ENCODE data around the gene SERTAD4. TPM values are rescaled to one million over a fixed set of nuclear protein-coding genes. Genes with fewer than 3 reads are reported as not detected.
"Not testable (repeated sequence)": the region's sequence is repeated elsewhere in the genome, so short reads cannot be mapped to it uniquely, and the experiment has no call there.

Gene SERTAD4
- 22.0 and 22.1 TPM in 2 replicates for polyA plus RNA-seq (2013)

DNA sequence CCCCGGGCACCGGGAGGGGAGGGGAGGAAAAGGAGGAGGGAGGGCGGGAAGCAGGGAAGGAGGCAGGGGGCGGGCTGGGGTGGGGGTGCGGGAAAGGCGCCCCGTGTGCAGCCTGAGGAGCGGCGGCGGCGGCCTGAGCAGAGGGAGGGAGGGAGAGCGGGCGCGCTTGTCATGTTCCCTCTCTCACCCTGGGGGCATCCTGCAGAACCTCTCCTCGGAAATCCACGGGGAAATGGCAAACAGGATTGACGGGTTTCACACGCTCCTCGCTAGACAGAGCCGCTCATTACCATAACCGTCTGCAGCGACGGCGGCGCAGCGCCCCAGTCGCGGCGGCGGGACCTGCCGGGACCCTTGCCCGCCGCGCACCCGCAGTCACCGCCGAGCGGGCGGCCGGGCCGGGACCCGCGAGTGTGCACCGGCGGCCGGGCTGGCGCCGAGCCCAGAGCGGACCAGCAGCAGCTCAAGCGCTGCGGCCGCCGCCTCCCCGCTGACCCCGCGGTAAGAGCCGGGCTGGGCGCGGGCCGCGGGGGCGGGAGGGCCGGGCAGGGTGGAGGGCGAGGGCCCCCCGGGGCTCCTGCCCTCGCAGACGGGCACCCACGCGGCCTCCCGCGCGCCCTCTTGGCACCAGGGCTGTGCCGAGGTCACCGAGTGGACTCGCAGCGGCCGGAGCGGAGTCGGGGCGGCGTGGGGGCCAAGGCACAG is at the start of gene SERTAD4:
Gene SERTAD4 (plus strand): TSS at position 286 of the 705 bp plus-strand sequence. CDS start 5,165 bp downstream, outside the sequence.
- Histone ChIP-seq H2AFZ (ENCODE audit: insufficient read depth, low read length, poor library complexity) (peak within 1 kb of the TSS; percentile 66), H2AK5ac (ENCODE audit: low read length) (peak within 1 kb of the TSS; percentile 91), H3K4ac (ENCODE audit: low read depth, low read length) (peak within 1 kb of the TSS; percentile 87), H3K79me2 (ENCODE audit: control insufficient read depth, insufficient read depth, low read length, poor library complexity) (peaks cover 8% of the 10 kb centered on the region), H3K4me2 (ENCODE audit: low read length) (peak within 1 kb of the TSS; percentile 87), H3K36me3 (ENCODE audit: control insufficient read depth in 1 of 2, insufficient read depth in 2 of 2, low read length in 2 of 2) (peaks cover 2 to 3% of the 10 kb centered on the region in 2 experiments), H3K27ac (ENCODE audit: low read depth, low read length) (peak within 1 kb of the TSS; percentile 89), H3K23ac (ENCODE audit: low read length) (peak within 1 kb of the TSS; percentile 83), H3K9me3 (ENCODE audit: insufficient read depth, low read depth, low read length) (no peaks in the 10 kb centered on the region), H4K12ac (ENCODE audit: low read depth, low read length) (peak within 1 kb of the TSS; percentile 73), H3K14ac (ENCODE audit: low read length) (peak within 1 kb of the TSS; percentile 94), H4K8ac (ENCODE audit: low read depth, low read length) (peak within 1 kb of the TSS; percentile 95), H3K4me1 (ENCODE audit: control insufficient read depth in 1 of 2, insufficient read depth in 2 of 2, low read length in 2 of 2) (peaks cover 7 to 14% of the 10 kb centered on the region in 2 experiments), H3K18ac (ENCODE audit: low read length) (peak within 1 kb of the TSS; percentile 100), H3K4me3 (ENCODE audit: low read depth, low read length) (peak within 1 kb of the TSS; percentile 97), H3K9ac (ENCODE audit: low read length) (peak within 1 kb of the TSS; percentile 93), H3K79me1 (ENCODE audit: low read length) (peaks cover 12% of the 10 kb centered on the region), H4K91ac (ENCODE audit: low read depth, low read length) (peak within 1 kb of the TSS; percentile 74), H2BK120ac (ENCODE audit: insufficient read depth, low read length, poor library complexity) (peak within 1 kb of the TSS; percentile 99), H2BK12ac (ENCODE audit: low read length) (peak within 1 kb of the TSS; percentile 94), H3K27me3 (ENCODE audit: insufficient read depth, low read length) (peaks cover 2% of the 10 kb centered on the region), H2BK5ac (ENCODE audit: low read depth, low read length, poor library complexity) (peak within 1 kb of the TSS; percentile 94)
- peak; percentile 90 to 96 for DNase-seq
- no CpG with 5 or more reads among the region's 81 CpGs for WGBS (ENCODE audit: extremely low coverage, insufficient coverage, insufficient read length)

DNA sequence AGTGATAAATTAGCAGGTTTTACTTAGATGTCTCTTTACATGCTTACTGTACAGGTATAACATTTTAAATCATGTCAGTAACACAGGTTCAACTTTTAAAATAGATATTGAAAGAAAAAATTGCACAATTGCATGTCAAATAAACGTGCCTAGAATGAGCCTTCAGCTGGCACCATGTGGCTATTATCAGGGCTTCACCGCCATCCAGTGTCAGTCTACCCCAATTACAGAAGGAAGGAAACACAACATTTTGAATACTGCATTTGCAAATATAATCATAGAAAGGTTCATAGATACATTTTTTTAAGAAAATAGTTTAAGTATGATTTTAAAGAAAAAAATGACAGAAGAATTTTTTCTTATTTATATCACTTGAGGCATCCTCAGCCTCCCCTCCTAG is 47.5 kb upstream of the SERTAD4 start:
- no peak overlapping the region for H2BK12ac ChIP-seq (ENCODE audit: low read length)
- no peak overlapping the region for H3K27ac ChIP-seq (ENCODE audit: low read depth, low read length)
- peaks cover 2% of the 10 kb centered on the region for H3K79me1 ChIP-seq (ENCODE audit: low read length)
- H3K4me2 ChIP-seq (ENCODE audit: low read length) = no peak overlapping the region
- H4K91ac ChIP-seq (ENCODE audit: low read depth, low read length) = no peak overlapping the region
- no peak overlapping the region for H2AK5ac ChIP-seq (ENCODE audit: low read length)
- H4K12ac ChIP-seq (ENCODE audit: low read depth, low read length) = no peak overlapping the region
- H3K36me3 ChIP-seq (ENCODE audit: control insufficient read depth in 1 of 2, insufficient read depth in 2 of 2, low read length in 2 of 2) = no peaks in the 10 kb centered on the region
- no peak overlapping the region for H3K23ac ChIP-seq (ENCODE audit: low read length)
- H2BK5ac ChIP-seq (ENCODE audit: low read depth, low read length, poor library complexity) = no peak overlapping the region
- H3K27me3 ChIP-seq (ENCODE audit: insufficient read depth, low read length) = no peaks in the 10 kb centered on the region
- DNase-seq = peak in 1 of 2 donors; percentile 4
- no peak overlapping the region for H3K18ac ChIP-seq (ENCODE audit: low read length)
- no peak overlapping the region for H3K4ac ChIP-seq (ENCODE audit: low read depth, low read length)
- no peak overlapping the region for H2BK120ac ChIP-seq (ENCODE audit: insufficient read depth, low read length, poor library complexity)
- no peak overlapping the region for H3K4me3 ChIP-seq (ENCODE audit: low read depth, low read length)
- no peak overlapping the region for H3K9ac ChIP-seq (ENCODE audit: low read length)
- no peak overlapping the region for H2AFZ ChIP-seq (ENCODE audit: insufficient read depth, low read length, poor library complexity)
- WGBS (ENCODE audit: extremely low coverage, insufficient coverage, insufficient read length) = no CpG with 5 or more reads among the region's 2 CpGs
- H3K14ac ChIP-seq (ENCODE audit: low read length) = no peak overlapping the region
- H3K4me1 ChIP-seq (ENCODE audit: control insufficient read depth in 1 of 2, insufficient read depth in 2 of 2, low read length in 2 of 2) = peaks cover 6 to 7% of the 10 kb centered on the region in 2 experiments
- H3K79me2 ChIP-seq (ENCODE audit: control insufficient read depth, insufficient read depth, low read length, poor library complexity) = no peaks in the 10 kb centered on the region
- H4K8ac ChIP-seq (ENCODE audit: low read depth, low read length) = no peak overlapping the region
- H3K9me3 ChIP-seq (ENCODE audit: insufficient read depth, low read depth, low read length) = no peaks in the 10 kb centered on the region

DNA sequence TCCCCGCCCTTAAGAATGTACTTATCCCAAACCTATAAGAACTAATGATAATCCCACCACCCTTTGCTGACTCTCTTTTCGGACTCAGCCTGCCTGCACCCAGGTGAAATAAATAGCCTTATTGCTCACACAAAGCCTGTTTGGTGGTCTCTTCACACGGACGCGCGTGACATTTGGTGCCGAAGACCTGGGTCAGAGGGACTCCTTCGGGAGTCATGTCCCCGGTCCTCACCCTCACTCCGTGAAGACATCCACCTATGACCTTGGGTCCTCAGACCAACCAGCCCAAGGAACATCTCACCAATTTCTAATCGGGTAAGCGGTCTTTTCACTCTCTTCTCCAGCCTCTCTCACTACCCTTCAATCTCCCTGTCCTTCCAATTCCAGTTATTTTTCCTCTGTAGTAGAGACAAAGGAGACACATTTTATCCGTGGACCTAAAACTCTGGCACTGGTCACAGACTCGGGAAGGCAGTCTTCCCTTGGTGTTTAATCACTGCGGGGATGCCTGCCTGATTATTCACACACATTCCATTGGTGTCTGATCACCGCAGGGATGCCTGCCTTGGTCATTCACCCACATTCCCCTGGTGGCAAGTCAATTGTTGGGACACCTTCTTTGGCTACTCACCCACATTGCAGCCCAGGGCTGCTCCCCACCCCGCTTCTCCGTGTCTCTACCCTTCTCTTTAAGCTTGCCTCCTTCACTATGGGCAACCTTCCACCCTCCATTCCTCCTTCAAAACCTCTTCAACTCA is 44.6 kb upstream of the SERTAD4 start:
- H4K8ac ChIP-seq (ENCODE audit: low read depth, low read length); H3K36me3 ChIP-seq (ENCODE audit: control insufficient read depth in 1 of 2, insufficient read depth in 2 of 2, low read length in 2 of 2); H4K91ac ChIP-seq (ENCODE audit: low read depth, low read length); H2BK12ac ChIP-seq (ENCODE audit: low read length); H2BK5ac ChIP-seq (ENCODE audit: low read depth, low read length, poor library complexity); H3K4me2 ChIP-seq (ENCODE audit: low read length); H3K4me1 ChIP-seq (ENCODE audit: control insufficient read depth in 1 of 2, insufficient read depth in 2 of 2, low read length in 2 of 2); H3K27me3 ChIP-seq (ENCODE audit: insufficient read depth, low read length); H3K79me2 ChIP-seq (ENCODE audit: control insufficient read depth, insufficient read depth, low read length, poor library complexity); H3K9me3 ChIP-seq (ENCODE audit: insufficient read depth, low read depth, low read length); H3K27ac ChIP-seq (ENCODE audit: low read depth, low read length); H3K4me3 ChIP-seq (ENCODE audit: low read depth, low read length); H3K9ac ChIP-seq (ENCODE audit: low read length); H4K12ac ChIP-seq (ENCODE audit: low read depth, low read length); H2AFZ ChIP-seq (ENCODE audit: insufficient read depth, low read length, poor library complexity); H3K23ac ChIP-seq (ENCODE audit: low read length); H3K4ac ChIP-seq (ENCODE audit: low read depth, low read length); H3K14ac ChIP-seq (ENCODE audit: low read length); H3K79me1 ChIP-seq (ENCODE audit: low read length); H2AK5ac ChIP-seq (ENCODE audit: low read length); H3K18ac ChIP-seq (ENCODE audit: low read length): not testable (repeated sequence)
- WGBS (ENCODE audit: extremely low coverage, insufficient coverage, insufficient read length) = no CpG with 5 or more reads among the region's 18 CpGs
- DNase-seq = peak; percentile 51 to 71
- H2BK120ac ChIP-seq (ENCODE audit: insufficient read depth, low read length, poor library complexity) = peak overlapping the region; percentile 56

DNA sequence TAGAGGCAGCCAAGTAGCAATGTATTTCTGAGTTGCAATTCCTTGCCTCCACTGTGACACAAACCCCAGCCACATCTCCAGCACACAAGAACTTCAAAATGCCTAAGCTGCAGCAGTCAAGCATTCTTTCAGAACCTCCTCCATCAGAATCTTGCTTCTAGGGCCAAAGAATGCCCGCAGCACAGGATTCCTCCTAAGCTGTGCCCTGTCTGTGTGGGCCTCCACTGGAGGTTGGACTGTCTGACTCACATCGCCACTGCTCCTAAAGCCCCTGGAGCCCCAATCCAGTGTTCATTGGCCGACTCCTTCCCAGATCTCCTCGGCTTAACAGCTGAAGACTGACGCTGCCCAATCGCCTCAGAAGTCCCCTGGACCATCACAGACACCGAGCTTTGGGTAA is 43.2 kb upstream of the SERTAD4 start:
- no peak overlapping the region for H2AFZ ChIP-seq (ENCODE audit: insufficient read depth, low read length, poor library complexity)
- H2BK5ac ChIP-seq (ENCODE audit: low read depth, low read length, poor library complexity) = no peak overlapping the region
- no peak overlapping the region for H3K4ac ChIP-seq (ENCODE audit: low read depth, low read length)
- no peaks in the 10 kb centered on the region for H3K36me3 ChIP-seq (ENCODE audit: control insufficient read depth in 1 of 2, insufficient read depth in 2 of 2, low read length in 2 of 2)
- H3K79me1 ChIP-seq (ENCODE audit: low read length) = peaks cover 2% of the 10 kb centered on the region
- no peak overlapping the region for H3K18ac ChIP-seq (ENCODE audit: low read length)
- H3K27me3 ChIP-seq (ENCODE audit: insufficient read depth, low read length) = no peaks in the 10 kb centered on the region
- DNase-seq = peak; percentile 83 to 91
- no peak overlapping the region for H3K4me2 ChIP-seq (ENCODE audit: low read length)
- no peaks in the 10 kb centered on the region for H3K79me2 ChIP-seq (ENCODE audit: control insufficient read depth, insufficient read depth, low read length, poor library complexity)
- WGBS (ENCODE audit: extremely low coverage, insufficient coverage, insufficient read length) = no CpG with 5 or more reads among the region's 7 CpGs
- no peak overlapping the region for H3K27ac ChIP-seq (ENCODE audit: low read depth, low read length)
- no peak overlapping the region for H4K8ac ChIP-seq (ENCODE audit: low read depth, low read length)
- H3K14ac ChIP-seq (ENCODE audit: low read length) = no peak overlapping the region
- no peak overlapping the region for H4K91ac ChIP-seq (ENCODE audit: low read depth, low read length)
- no peak overlapping the region for H2BK12ac ChIP-seq (ENCODE audit: low read length)
- no peak overlapping the region for H3K4me3 ChIP-seq (ENCODE audit: low read depth, low read length)
- H2AK5ac ChIP-seq (ENCODE audit: low read length) = no peak overlapping the region
- H4K12ac ChIP-seq (ENCODE audit: low read depth, low read length) = no peak overlapping the region
- H3K9ac ChIP-seq (ENCODE audit: low read length) = no peak overlapping the region
- H3K9me3 ChIP-seq (ENCODE audit: insufficient read depth, low read depth, low read length) = peaks cover 1% of the 10 kb centered on the region
- H3K4me1 ChIP-seq (ENCODE audit: control insufficient read depth in 1 of 2, insufficient read depth in 2 of 2, low read length in 2 of 2) = peaks cover 6 to 7% of the 10 kb centered on the region in 2 experiments
- H2BK120ac ChIP-seq (ENCODE audit: insufficient read depth, low read length, poor library complexity) = no peak overlapping the region
- no peak overlapping the region for H3K23ac ChIP-seq (ENCODE audit: low read length)
